Endothelial cell of hepatic sinusoid (primary cell): ENCODE data around the gene C5.
"Not testable (repeated sequence)": the region's sequence is repeated elsewhere in the genome, so short reads cannot be mapped to it uniquely, and the experiment has no call there.

ENCODE experiments used
- in situ Hi-C: cut with HindIII; loops from 2 replicates; pipeline ENCODE4 v1.10.0; 2017; ENCODE audit warnings: low sequenced_read_pairs

C5 gene

GRCh38 chr9:121050128-121050988, at the start of gene C5:
Gene C5 (minus strand): TSS chr9:121050275. CDS start chr9:121050246, 29 bp downstream.
- in situ Hi-C loops, result no loop called here

DNA sequence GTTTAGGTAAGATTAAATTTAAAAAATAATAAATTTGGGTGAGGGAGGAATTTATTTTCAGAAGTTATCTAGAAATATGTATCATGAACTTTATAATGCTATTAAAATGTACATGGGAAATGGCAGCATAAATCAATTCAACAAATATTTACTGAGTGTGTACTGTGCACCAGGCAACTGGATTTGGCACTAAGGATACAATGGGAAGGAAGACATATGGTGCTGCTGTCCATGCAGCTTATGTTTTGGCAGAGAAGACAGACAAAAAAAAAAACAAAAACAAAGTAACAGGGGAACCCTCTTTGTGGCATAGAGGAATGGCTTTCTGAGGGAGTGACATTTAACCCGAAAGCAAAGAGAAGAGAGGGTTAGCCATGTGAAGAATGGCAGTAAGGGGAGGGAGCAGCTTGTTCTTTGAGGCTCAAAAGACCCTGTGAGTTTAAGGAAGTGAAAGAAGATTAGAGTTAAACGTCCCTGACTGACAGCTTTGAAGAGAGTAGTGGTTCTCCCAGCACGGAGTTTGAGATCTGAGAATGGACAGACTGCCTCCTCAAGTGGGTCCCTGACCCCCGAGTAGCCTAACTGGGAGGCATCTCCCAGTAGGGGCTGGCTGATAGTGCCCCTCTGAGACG, 48.6 kb upstream of the C5 start:
- in situ Hi-C loops, result no loop called here

GRCh38 chr9:121095057-121095456, 45.0 kb upstream of the C5 start:
- in situ Hi-C loops, result no loop called here

DNA sequence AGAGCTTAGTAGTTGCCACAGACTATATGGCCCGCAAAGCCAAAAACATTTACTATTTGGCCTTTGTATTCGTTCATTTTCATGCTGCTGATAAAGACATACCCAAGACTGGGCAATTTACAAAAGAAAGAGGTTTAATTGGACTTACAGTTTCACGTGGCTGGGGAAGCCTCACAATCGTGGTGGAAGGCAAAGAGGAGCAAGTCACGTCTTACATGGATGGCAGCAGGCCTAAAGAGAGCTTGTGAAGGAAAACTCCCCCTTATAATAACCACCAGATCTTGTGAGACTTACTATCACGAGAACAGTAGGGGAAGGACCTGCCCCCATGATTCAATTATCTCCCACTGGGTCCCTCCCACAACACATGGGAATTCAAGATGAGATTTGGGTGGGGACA, 40.7 kb upstream of the C5 start:
- in situ Hi-C loops, result not testable (repeated sequence)

GRCh38 chr9:121088576-121088975, 38.5 kb upstream of the C5 start:
- in situ Hi-C loops, result no loop called here

DNA sequence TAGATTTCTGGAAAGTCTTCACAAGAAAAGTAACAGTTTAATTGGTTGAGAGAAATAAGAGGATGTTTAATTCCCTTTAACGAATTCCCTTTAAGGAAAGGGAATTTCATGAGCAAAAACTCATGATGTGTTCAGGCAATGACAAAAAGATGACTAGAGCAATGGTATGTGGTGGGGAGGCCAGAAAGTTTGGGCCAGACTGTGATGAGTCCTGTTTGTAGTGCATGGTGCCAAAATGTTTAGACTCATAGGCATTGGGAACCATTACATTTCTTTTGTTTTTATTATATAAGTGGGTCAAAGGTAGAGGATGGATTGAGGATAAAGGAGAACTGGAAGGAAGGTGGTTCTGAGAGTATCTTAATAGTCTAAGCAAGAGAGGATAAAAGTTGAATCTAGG, 35.6 kb upstream of the C5 start:
- in situ Hi-C loops, result no loop called here

DNA sequence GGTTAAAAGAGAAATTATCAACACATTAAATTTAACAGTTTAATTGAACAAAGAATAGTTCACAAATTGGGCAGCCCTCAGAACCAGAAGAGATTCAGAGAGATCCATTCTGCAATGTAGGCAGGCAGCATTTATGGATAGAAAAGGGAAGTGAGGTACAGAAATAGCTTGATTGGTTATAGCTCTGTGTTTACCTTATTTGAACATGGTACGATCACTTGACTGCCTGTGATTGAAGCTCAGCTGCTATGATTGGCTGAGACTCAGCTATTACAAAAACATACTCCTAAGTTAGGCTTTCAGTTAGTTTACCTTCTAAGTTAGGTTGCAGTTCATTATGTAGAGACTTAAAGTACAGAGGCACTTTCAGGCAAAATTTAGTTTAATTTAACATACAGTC, 32.0 kb upstream of the C5 start:
- in situ Hi-C loops, result no loop called here

DNA sequence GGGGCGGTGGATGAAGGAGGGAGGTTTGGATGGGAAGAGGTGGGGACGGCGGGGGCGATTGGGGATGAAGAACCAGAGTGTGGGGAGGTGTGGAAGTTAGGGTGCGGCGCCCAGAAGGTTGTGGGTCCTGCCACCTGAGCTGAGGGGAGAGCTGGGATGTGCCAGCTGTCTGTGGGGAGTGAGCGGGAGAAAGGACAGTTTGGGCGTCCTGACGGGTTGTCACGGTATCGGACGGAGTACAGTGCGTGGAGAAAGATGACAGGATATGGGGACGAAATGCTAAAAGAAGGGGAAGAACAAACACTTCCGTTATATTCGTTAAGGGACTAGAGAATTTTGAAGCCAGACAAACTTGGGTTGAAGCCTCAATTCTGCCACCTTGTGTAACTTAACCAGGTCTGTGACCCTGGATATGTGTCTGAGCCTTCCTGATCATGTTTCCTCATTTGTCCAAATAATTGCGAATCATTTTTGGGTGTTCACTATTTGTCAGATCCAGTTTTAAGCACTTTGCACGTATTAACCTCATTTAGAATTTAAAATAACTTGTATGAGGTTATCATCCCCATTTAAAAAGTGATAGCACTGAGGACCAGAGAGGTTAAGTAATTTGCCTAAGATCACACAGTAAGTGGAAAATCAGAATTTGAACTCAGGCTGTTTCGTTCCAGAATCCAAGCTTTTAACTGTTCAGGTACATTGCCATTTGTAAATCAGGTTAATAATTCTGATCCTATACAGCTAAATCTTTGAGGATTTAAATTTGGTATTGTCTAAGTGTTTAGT, 25.4 kb upstream of the C5 start:
- in situ Hi-C loops, result no loop called here

GRCh38 chr9:121074370-121075250, 24.5 kb upstream of the C5 start, which contains the start of gene CNTRL:
Gene CNTRL (plus strand): TSS chr9:121074955. CDS start chr9:121088327, 13,372 bp downstream.
- in situ Hi-C loops, result no loop called here

- in situ Hi-C loops, result no loop called here
These were observed 23.0 kb upstream of the C5 start for GRCh38 chr9:121073038-121073437.

- in situ Hi-C loops, result no loop called here
These were observed 21.8 kb upstream of the C5 start for GRCh38 chr9:121071756-121072421.

DNA sequence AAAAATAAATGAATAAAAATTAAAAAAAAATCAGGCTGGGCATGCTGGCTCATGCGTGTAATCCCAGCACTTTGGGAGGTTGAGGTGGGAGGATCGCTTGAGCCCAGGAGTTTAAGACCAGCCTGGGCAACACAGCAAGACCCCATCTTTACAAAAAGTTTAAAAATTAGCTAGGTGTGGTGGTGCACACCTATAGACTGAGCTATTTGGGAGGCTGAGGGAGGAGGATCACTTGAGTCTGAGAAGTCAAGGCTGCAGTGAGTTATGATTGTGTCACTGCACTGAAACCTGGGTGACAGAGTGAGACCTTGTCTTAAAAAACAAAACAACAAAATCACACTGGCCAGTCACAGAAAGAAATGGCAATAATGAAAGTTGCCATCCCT, 21.3 kb upstream of the C5 start:
- in situ Hi-C loops, result no loop called here

DNA sequence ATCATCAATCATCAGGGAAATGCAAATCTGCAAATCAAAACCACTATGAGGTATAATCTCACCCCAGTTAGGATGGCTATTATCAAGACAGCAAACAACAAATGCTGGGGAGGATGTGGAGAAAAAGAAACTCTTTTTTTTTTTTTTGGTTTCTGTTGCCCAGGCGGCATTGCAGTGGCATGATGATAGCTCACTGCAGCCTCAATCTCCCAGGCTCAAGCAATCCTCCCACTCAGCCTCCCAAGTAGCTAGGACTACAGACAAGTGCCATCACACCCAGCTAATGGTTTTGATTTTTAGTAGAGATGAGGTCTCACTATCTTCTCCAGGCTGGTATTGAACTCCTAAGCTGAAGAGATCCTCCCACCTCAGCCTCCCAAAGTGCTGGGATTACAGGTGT, 19.3 kb upstream of the C5 start:
- in situ Hi-C loops, result no loop called here

- in situ Hi-C loops, result no loop called here
These were observed 17.6 kb upstream of the C5 start for GRCh38 chr9:121067640-121068039.

DNA sequence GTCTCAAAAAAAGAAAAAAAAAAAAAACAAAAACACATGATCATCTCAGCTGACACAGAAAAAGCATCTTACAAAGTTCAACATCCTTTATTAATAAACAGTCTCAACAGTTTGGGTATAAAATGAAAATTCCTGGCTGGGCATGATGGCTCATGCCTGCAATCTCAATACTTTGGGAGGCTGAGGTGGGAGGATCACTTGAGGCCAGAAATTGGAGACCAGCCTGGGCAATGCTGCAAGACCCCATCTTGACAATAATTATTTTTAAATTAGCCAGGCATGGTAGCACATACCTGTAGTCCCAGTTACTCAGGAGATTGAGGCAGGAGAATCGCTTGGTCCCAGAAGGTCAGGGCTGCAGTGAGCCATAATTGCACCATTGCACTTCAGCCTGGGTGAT, 16.8 kb upstream of the C5 start:
- in situ Hi-C loops, result no loop called here

GRCh38 chr9:121059998-121060636, 10.0 kb upstream of the C5 start:
- in situ Hi-C loops, result no loop called here

- in situ Hi-C loops, result no loop called here
These were observed 9.4 kb upstream of the C5 start for GRCh38 chr9:121059513-121059912.

DNA sequence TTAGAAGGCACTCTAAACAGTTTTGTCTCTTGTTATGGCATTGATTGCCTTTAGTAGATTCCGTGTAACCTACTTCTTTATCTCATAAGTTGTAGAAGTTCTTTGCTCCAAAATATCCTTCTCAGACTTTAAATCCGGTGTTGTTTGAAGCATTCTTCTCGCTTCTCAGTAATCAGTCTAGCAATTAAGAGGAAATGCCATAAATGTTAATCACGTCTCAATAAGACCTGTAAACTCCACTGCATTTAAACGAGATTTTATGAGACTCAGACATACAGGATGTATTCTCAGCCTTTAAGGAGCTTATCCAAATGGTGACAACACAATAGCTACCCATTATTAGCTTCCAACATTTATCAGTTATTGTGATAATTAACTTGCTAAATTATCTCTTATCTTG, 7.7 kb upstream of the C5 start:
- in situ Hi-C loops, result no loop called here

- in situ Hi-C loops, result no loop called here
These were observed 5.6 kb upstream of the C5 start for GRCh38 chr9:121055642-121056143.
